HS-5 (cell line): Measurements from ENCODE around the gene CYP4V2.

Experiments
- DNase-seq: peaks from one replicate; pipeline ENCODE4 v3.0.0-alpha.2; 2012; ENCODE audit warnings: low read depth

Gene CYP4V2

GRCh38 chr4:186189656-186190055 is 1.7 kb upstream of the CYP4V2 start:
- DNase-seq, result no peak

DNA sequence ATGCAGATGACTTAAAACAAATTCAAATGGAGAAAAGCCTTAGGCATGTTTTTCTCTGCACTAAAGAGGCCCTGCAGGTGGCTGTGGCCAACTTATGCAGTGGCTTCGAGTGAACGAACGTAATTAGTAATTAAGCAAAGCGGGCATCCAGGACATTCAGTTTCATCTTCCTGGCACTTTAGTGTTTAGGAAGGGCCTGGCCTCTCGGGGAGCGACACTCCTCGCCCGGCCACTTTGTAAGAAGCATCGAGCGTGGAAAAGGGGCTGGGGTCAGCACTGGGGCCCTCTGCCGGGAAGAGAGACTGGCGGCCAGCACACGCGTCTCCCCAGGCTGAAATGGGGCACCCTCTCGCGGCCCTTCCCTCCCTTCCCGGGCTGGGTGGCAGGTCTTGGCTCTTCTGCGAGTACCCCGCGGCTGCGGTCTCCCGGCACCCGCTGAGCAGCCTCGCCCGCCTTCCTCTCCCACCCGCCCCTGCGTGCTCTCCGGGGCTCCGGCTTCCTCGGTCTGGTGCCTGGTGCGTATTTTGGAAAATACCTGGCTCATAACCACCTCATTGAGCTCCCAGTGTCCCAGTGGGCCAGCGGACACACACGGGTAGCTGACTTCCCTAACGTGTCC is 677 bp upstream of the CYP4V2 start:
- DNase-seq, result no peak

- DNase-seq, result peak; percentile 25
Measured at GRCh38 chr4:186192066-186192612, 772 bp downstream of the CYP4V2 start.

DNA sequence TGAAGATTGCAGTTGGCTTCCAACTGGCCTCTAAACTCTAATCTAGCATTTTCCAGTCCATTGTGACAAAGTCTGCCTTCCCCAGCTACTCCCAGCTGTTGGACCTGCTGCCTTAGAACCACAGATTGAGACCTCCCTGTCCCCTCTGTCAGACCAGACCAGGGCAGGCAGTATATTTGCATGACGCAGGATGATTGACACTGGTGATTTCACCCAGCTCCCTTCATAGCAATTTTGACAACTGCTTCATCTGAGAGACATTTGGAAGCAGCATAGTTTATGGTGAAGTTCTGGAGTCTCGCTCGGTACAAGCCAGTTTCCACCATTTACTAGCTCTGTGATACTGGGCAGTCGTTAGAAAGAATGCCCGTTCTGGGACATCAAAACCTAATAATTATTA is 2.5 kb downstream of the CYP4V2 start:
- no peak for DNase-seq

GRCh38 chr4:186196063-186196462 is 4.7 kb downstream of the CYP4V2 start:
- DNase-seq, result no peak

DNA sequence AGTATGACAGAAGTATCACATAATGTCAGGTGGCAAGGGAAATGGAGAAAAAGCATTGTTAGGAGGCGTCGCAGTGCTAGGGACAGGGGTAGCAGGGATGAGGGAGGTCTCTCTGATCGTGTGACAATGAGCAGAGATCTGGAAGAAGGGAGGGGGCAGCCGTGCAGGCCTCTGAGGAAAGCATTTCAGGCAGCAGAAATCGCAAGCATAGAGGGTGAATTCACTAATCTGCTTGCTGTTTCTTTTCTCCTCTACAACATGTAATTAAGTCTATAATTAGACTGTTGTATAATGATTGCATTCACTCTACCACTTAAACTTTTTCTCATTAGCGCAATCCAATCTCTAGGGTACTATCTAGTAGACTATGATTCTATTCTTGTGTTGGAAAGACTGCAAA is 9.1 kb downstream of the CYP4V2 start:
- no peak for DNase-seq

DNA sequence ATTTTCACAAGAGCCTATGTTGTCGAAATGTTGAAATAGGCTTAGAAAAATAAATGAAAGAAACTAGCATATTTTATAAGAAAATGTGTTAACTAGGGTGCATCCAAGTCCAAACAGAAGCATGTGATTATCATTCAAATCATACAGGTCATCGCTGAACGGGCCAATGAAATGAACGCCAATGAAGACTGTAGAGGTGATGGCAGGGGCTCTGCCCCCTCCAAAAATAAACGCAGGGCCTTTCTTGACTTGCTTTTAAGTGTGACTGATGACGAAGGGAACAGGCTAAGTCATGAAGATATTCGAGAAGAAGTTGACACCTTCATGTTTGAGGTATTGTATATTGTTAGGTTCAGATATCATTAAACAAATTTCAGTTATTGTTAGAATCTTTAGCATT is 9.6 kb downstream of the CYP4V2 start:
- no peak for DNase-seq

DNA sequence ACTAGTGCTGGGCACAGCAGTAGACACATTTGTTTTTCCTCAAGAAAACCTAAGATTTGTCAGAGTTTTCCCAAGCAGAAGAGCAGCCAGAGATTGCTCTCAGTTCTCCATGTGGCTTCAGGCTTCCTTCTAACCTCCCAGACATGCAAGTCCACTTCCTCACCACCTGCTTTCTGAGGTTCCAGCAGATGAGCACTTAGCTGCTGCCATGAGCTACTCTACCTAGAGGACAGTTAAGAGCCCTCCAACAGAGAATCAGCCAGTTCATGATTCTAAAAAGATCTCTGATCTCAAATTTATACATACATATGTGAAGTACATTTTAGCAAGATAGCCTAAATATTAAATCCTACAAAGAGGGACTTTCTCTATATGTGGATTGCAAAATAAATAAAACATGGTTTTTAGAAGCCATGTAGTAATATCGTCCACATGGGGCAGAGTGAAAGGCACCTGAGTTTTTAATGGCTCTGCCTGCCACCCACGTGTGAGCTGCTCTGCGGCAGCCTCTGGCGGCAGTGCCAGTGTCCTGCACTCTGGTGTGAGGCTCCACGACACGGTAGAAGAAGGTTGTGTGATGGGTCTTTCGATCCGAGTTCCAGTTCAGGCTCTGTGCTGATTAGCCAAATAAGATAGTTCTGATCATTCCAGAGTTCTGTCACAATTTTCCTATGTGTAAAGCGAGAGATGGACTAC is 10.3 kb downstream of the CYP4V2 start:
- no peak for DNase-seq

GRCh38 chr4:186202490-186203140 is 11.2 kb downstream of the CYP4V2 start:
- DNase-seq, result no peak

- DNase-seq, result no peak
Measured at GRCh38 chr4:186203406-186203805, 12.0 kb downstream of the CYP4V2 start.

DNA sequence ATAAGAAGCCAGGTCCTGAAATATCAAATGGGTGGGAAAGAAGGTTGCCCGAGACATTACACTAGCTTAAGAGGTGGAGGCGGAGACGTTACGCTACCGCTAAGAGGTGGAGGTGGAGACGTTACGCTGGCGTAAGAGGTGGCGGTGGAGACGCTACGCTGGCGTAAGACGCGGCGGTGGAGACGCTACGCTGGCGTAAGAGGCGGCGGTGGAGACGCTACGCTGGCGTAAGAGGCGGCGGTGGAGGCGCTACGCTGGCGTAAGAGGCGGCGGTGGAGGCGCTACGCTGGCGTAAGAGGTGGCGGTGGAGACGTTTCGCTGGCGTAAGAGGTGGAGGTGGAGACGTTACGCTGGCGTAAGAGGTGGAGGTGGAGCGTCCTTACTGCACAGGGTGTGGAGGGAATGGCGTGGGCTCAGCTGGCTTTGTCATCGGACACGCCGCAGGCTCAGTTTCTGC is 12.8 kb downstream of the CYP4V2 start:
- DNase-seq, result no peak

DNA sequence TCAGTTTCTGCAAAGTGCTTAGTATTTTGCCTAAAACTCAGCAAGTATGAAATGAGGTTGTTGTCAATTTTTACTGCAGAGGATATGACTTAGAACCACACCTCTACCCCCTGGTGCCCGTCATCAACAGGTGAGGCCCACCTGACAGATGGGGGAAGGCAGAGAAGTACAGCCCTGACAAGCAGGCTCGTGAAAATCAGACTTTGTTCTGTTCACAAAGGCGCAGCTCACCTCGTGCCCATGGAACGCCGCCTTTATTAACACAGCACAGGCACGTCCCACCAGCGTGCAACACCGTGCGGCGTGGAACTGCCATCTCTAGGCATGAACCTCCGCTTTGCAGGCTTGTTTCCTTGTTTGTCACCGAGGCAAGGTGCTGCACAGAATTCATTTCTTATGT is 13.3 kb downstream of the CYP4V2 start:
- no peak for DNase-seq

DNA sequence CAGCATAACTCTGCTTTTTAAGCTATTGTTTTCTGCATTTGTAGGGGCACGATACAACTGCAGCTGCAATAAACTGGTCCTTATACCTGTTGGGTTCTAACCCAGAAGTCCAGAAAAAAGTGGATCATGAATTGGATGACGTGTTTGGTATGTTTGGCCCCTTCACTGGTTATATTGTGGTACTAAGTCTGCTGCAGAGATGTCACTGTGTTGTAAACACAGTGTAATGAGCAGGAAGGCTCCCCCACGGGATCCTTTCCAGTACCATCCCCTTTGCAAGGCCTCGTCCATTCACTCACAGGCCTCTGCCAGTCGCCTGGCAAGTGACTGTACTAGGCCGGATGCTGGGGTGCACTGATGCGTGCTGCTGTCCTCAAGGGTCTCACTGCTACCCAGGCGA is 13.8 kb downstream of the CYP4V2 start:
- DNase-seq, result no peak

- no peak for DNase-seq
Measured at GRCh38 chr4:186216465-186217024, 25.2 kb downstream of the CYP4V2 start.

DNA sequence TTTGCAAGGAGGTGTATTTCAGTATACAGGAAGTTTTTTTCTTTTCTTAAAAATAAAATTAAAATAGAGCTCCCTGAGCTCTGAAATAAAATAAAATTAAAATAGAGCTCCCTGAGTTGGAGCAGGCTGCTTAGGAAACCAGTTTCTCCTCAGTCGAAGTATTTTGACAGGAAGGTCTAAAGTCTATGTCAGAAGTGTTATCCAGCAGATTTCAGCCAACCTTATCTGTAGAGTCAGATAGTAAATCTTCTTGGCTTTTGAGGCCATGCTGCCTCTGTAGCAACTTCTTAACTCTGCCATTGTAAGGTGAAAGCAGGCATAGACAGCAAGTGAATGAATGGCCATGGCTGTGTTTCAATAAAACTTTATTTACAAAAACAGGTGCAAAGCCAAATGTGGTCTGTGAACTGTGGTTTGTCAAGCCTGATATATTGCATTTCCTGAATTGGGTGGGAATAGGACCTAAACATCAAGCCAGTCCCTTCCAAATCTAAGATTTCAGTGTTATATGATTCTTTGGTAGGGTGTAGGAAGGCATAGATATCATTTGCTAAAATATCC is 26.4 kb downstream of the CYP4V2 start:
- DNase-seq, result no peak

DNA sequence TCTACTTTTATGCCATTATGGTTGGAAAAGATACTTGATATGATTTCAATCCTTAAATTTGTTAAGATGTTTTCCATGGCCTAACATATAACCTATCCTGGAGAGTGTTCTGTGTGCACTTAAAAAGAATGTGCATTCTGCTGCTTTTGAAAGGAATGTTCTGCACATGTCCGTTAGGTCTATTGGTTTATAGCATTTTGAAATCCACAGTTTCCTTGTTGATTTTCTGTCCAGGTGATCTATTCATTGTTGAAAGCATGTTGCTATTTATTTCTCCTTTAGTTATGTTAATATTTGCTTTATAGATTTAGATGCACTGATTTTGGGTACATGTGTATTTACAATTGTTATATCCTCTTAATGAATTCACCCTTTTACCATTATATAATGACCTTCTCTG is 30.3 kb downstream of the CYP4V2 start:
- no peak for DNase-seq

DNA sequence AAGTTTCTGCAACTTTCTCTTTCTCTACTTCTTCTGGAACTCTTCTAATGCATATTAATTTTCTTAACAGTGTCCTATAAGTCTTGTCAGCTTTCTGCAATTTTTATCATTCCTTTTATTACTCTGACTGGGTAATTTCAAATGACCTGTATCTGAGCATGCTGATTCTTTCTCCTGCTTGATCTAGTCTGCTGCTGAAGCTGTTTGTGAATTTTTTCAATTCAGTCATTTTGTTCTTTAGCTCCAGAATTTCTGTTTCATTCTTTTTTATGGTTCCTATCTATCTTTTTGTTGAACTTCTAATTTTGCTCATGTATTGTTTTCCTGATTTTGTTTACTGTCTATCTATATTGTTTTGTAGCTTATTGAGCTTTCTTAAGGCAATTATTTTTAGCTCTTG is 34.5 kb downstream of the CYP4V2 start:
- DNase-seq, result no peak

GRCh38 chr4:186226521-186227189 is 35.3 kb downstream of the CYP4V2 start:
- DNase-seq, result no peak

GRCh38 chr4:186227221-186227620 is 35.9 kb downstream of the CYP4V2 start, which contains the start of gene KLKB1:
KLKB1 (plus strand) TSS chr4:186227507; CDS start chr4:186228196, 689 bp downstream.
- no peak for DNase-seq

GRCh38 chr4:186227744-186228513 is 36.6 kb downstream of the CYP4V2 start:
- DNase-seq, result no peak

DNA sequence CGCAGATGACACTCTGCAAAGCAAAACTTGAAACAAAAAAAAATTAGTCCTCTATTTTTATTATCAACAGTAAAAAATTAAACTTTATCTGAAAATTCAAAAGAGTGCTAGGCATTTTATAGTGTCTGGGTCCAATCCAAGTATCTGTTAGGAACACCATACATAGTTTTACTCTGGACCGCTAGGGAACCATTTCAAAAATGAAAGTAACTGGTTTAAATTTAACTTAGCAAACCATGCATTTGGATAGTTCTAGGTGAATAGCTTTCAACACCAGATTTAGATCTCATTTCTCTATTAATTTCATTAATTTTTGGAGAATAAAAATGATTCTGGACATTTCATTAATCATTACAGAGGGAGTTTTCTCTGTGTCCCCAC is 37.1 kb downstream of the CYP4V2 start:
- DNase-seq, result no peak
